SK-N-MC (cell line): ENCODE measurements around the gene ACTL10.
"Not testable (repeated sequence)": the region's sequence is repeated elsewhere in the genome, so short reads cannot be mapped to it uniquely, and the experiment has no call there.

ENCODE experiments used
- FOXP2 ChIP-seq: optimal IDR thresholded peaks from 2 replicates; pipeline ENCODE3; 2011; ENCODE audit warnings: mild to moderate bottlenecking, moderate library complexity; ENCODE audit not compliant: insufficient read depth; ENCODE audit errors: extremely low read length, control extremely low read depth
- POLR2AphosphoS5 ChIP-seq: IDR thresholded peaks from 2 replicates; pipeline ENCODE4 v1.6.1; 2012; ENCODE audit warnings: mild to moderate bottlenecking, low read depth, low read length, borderline replicate concordance

GRCh38 chr20:33631910-33632309, 34.8 kb upstream of the ACTL10 start:
- TF ChIP-seq FOXP2, POLR2AphosphoS5: not testable (repeated sequence)
